Osteoblast (primary cell): ENCODE measurements around the gene TMTC2. TPM values are rescaled to one million over a fixed set of nuclear protein-coding genes. Genes with fewer than 3 reads are reported as not detected.

Experiments used
- DNase-seq: peaks from one replicate; pipeline ENCODE4 v3.0.0; 2011; ENCODE audit warnings: low spot score, mixed read lengths; ENCODE audit not compliant: insufficient read length; ENCODE audit errors: missing footprints
- H2AFZ ChIP-seq: 2 replicates; pipeline ENCODE4 v1.6.0; 2011; ENCODE audit warnings: mild to moderate bottlenecking, low read length
- H3K27ac ChIP-seq: 2 replicates; pipeline ENCODE4 v1.5.1; 2011; ENCODE audit warnings: mild to moderate bottlenecking, low read depth, low read length, moderate library complexity
- H3K27me3 ChIP-seq: 2 replicates; pipeline ENCODE4 v1.6.0; 2012; ENCODE audit warnings: mild to moderate bottlenecking, control low read depth, inconsistent platforms, low read length, moderate library complexity; ENCODE audit not compliant: insufficient read depth
- H3K36me3 ChIP-seq: 2 replicates; pipeline ENCODE4 v1.5.1; 2011; ENCODE audit warnings: mild to moderate bottlenecking, low read length, control low read depth, moderate library complexity; ENCODE audit not compliant: insufficient read depth
- H3K4me1 ChIP-seq: 2 replicates; pipeline ENCODE4 v1.5.1; 2011; ENCODE audit warnings: mild to moderate bottlenecking, low read length, control low read depth, moderate library complexity; ENCODE audit not compliant: insufficient read depth
- H3K4me2 ChIP-seq: 2 replicates; pipeline ENCODE4 v1.6.0; 2011; ENCODE audit warnings: mild to moderate bottlenecking, low read length; ENCODE audit not compliant: insufficient read depth
- H3K4me3 ChIP-seq: fragments of 200-600 bp; sonication (generic); 3 replicates; pipeline ENCODE4 v1.5.1; 2012; ENCODE audit warnings: mild to moderate bottlenecking, low read length, inconsistent platforms; ENCODE audit not compliant: insufficient read depth
- H3K79me2 ChIP-seq: 2 replicates; pipeline ENCODE4 v1.6.0; 2012; ENCODE audit warnings: mild to moderate bottlenecking, low read length, control low read depth, inconsistent platforms; ENCODE audit not compliant: insufficient read depth
- H3K9me3 ChIP-seq: 2 replicates; pipeline ENCODE4 v1.5.1; 2011; ENCODE audit warnings: low read depth, low read length, control low read depth
- H4K20me1 ChIP-seq: 2 replicates; pipeline ENCODE4 v1.6.0; 2012; ENCODE audit warnings: mild to moderate bottlenecking, low read length, control low read depth; ENCODE audit not compliant: insufficient read depth
- total RNA-seq: library from RNA; depleted of rRNA; stranded (reverse); fragments of >200 nt; gene quantifications from 2 replicates; pipeline ENCODE4 v1.2.3, GENCODE V29; 2012
- TF ChIP-seq, protein P1 (sequence below): IDR thresholded peaks from 2 replicates; pipeline ENCODE4 v1.5.1; 2011; ENCODE audit warnings: mild to moderate bottlenecking, low read depth, low read length, moderate library complexity; ENCODE audit errors: extremely low read depth

Gene TMTC2
- total RNA-seq, 1 donor = 2.5 TPM

GRCh38 chr12:83057436-83057835 is 370.7 kb downstream of the TMTC2 start:
- TF ChIP-seq, protein P1, sequence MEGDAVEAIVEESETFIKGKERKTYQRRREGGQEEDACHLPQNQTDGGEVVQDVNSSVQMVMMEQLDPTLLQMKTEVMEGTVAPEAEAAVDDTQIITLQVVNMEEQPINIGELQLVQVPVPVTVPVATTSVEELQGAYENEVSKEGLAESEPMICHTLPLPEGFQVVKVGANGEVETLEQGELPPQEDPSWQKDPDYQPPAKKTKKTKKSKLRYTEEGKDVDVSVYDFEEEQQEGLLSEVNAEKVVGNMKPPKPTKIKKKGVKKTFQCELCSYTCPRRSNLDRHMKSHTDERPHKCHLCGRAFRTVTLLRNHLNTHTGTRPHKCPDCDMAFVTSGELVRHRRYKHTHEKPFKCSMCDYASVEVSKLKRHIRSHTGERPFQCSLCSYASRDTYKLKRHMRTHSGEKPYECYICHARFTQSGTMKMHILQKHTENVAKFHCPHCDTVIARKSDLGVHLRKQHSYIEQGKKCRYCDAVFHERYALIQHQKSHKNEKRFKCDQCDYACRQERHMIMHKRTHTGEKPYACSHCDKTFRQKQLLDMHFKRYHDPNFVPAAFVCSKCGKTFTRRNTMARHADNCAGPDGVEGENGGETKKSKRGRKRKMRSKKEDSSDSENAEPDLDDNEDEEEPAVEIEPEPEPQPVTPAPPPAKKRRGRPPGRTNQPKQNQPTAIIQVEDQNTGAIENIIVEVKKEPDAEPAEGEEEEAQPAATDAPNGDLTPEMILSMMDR = no peak
- Histone ChIP-seq H3K27ac (no peak overlapping the region), H3K4me1 (no peaks in the 10 kb centered on the region), H3K4me2 (no peak overlapping the region), H4K20me1 (no peaks in the 10 kb centered on the region), H3K27me3 (no peaks in the 10 kb centered on the region), H3K4me3 (no peak overlapping the region), H3K36me3 (no peaks in the 10 kb centered on the region), H2AFZ (no peak overlapping the region), H3K79me2 (no peaks in the 10 kb centered on the region), H3K9me3 (no peaks in the 10 kb centered on the region)
- no peak for DNase-seq

GRCh38 chr12:83059107-83059506 is 372.4 kb downstream of the TMTC2 start:
- no peaks in the 10 kb centered on the region for H3K4me1 ChIP-seq
- DNase-seq = no peak
- H3K36me3 ChIP-seq = no peaks in the 10 kb centered on the region
- H3K4me3 ChIP-seq = no peak overlapping the region
- no peak overlapping the region for H3K4me2 ChIP-seq
- no peaks in the 10 kb centered on the region for H4K20me1 ChIP-seq
- H3K27me3 ChIP-seq = no peaks in the 10 kb centered on the region
- no peak overlapping the region for H2AFZ ChIP-seq
- no peaks in the 10 kb centered on the region for H3K79me2 ChIP-seq
- H3K9me3 ChIP-seq = no peaks in the 10 kb centered on the region
- no peak overlapping the region for H3K27ac ChIP-seq
- TF ChIP-seq, protein P1 = no peak

- DNase-seq = no peak
- TF ChIP-seq, protein P1 = no peak
These were observed 378.9 kb downstream of the TMTC2 start for GRCh38 chr12:83065562-83065961.

DNA sequence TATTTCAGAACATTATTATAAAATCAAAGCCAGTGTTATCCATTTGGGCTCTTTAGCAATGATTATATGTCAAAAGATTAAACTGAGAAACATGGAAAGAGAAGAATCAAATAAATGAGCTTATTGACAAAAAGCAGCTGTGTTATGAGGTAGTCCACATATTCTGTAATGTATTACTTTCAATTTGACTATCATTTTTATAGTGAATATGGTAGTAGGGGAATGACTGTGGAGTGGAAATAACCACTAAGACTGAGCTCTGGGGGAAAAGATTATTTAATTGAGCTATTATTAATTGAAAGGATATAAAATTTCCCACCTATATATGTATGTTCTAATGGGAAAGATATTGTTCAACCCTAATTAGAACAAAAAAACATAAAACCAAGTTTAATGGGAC is 381.3 kb downstream of the TMTC2 start:
- Histone ChIP-seq H3K79me2 (no peaks in the 10 kb centered on the region), H3K36me3 (no peaks in the 10 kb centered on the region), H2AFZ (no peak overlapping the region), H3K9me3 (no peaks in the 10 kb centered on the region), H3K4me3 (no peak overlapping the region), H3K27ac (no peak overlapping the region), H4K20me1 (no peaks in the 10 kb centered on the region), H3K4me2 (no peak overlapping the region), H3K4me1 (no peaks in the 10 kb centered on the region), H3K27me3 (no peaks in the 10 kb centered on the region)
- no peak for DNase-seq
- TF ChIP-seq, protein P1 = no peak

More at GRCh38 chr12:83065562-83065961, 378.9 kb downstream of the TMTC2 start:
- Histone ChIP-seq H3K4me1 (no peaks in the 10 kb centered on the region), H3K27me3 (no peaks in the 10 kb centered on the region), H3K4me3 (no peak overlapping the region), H3K4me2 (no peak overlapping the region), H3K9me3 (no peaks in the 10 kb centered on the region), H3K36me3 (no peaks in the 10 kb centered on the region), H2AFZ (no peak overlapping the region), H3K27ac (no peak overlapping the region), H4K20me1 (no peaks in the 10 kb centered on the region), H3K79me2 (no peaks in the 10 kb centered on the region)
